HG03045 (cell line): Measurements from ENCODE around the gene ATP6V1F.

Experiments used
- ATAC-seq: cut with Tn5 transposase; IDR thresholded peaks from one replicate; pipeline ENCODE4 v1.9.1; 2021; ENCODE audit warnings: mild to moderate bottlenecking, moderate library complexity; ENCODE audit not compliant: unreplicated experiment

The ATP6V1F gene

GRCh38 chr7:128914566-128915151 is 52.0 kb downstream of the ATP6V1F start:
- peak; percentile 47 for ATAC-seq

- ATAC-seq = no peak
These were observed 52.7 kb downstream of the ATP6V1F start for GRCh38 chr7:128915271-128915819.
